Mesenteric fat pad (tissue), 1 donor: ENCODE measurements around the gene GMEB2. TPM values are rescaled to one million over a fixed set of nuclear protein-coding genes. Genes with fewer than 3 reads are reported as not detected.

ENCODE experiments used
- DNase-seq: peaks from one replicate; pipeline ENCODE4 v3.0.0-alpha.2; 2020; ENCODE audit warnings: low spot score
- total RNA-seq: library from RNA; stranded (reverse); fragmentation: NEBNext Ultra II Directional; extraction: Animal tissue kit (Norgen Biotek cat#: 25700); gene quantifications from one replicate; pipeline ENCODE4 v1.2.1, GENCODE V29; 2021
- donor health status: DM: yes; HTN: yes; CAD: no.

The GMEB2 gene
- total RNA-seq, 1 donor from 2014 or later, result 10.0 TPM

DNA sequence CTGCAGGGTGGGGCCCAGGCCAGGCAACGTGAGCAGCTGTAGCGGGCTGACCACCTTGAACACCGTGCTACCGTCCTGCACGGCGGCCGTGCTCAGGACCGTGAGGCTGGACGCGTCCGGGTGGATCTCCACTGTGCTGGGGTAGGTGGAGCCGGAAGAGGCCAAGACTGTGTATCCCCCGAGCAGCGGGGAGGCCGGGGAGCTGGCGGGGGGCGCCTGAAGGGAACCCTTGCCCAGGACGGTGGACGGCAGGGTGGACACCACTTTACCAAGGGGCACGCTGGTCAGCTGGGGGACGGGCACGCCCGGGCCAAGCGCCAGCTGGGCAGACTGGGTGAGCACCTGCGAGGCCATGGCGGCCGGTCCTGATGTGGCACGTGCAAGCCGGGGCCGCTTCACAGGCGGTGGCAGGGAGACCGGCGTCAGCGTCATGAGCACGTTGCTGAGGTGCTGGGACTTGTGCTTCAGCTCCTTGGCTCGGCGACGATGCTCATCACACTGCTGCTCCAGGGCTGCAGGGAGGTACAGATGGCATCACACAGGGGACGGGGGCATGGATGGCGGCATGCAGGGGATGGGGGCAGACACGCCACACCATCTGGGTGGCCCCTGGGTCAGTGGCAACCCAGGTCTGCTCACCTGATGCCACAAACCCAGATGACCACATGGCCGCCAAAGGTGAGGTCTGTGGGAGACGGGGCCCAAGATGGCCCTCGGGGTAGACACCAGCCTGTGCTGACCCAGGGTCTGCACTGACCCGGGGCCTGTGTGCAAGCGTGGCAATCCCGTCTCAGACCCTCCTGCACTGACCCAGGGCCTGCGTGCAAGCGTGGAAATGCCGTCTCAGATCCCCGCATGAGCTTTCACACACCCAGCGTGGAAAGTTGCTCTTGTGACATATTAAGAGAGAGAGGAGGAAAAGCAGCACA, 36.4 kb downstream of the GMEB2 start:
- no peak for DNase-seq

DNA sequence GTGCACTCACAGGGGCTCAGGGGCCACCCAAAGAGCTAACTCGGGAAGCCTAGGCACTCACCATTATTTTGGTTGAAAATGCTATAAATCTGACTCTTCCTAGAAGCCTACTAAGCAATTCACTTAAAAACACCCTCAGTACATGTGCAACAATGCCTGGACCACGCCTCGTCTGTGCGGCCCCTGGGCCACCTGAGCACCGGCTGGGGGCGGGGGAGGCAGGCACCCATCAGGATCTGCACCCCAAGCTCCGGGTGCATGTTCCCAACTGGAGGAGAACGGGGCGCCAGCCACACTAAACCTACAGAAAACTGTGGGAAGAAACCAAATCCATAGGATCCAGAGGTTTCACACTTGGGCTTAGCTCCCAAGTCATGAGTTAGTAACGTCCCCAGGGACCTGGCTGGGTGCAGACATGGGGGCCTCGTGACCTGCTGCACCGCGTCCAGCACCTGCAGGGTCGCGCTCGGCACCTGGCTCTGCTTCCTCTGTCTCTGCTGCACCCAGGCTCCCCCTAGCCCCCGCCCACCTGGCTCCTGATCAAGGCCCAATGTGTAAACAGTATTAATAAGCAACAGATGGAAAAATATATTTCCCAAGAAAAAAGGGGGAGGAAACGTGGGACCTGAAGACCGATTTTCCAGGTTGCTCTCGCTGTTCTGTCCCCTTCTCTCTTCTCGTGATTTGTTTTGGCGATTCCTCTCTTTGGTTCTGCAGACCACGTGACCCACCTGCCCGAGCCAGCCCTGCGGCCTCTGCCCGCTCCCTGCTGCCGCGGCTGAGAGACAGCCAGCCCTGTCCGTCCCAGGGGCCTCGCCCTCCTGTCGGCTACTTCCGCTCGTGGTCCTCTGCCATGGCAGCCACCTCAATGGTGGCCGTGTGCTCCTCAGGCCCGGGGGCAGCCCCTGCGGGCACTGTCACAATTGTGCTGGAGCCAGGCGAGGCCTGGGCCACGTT, 37.4 kb downstream of the GMEB2 start:
- no peak for DNase-seq

DNA sequence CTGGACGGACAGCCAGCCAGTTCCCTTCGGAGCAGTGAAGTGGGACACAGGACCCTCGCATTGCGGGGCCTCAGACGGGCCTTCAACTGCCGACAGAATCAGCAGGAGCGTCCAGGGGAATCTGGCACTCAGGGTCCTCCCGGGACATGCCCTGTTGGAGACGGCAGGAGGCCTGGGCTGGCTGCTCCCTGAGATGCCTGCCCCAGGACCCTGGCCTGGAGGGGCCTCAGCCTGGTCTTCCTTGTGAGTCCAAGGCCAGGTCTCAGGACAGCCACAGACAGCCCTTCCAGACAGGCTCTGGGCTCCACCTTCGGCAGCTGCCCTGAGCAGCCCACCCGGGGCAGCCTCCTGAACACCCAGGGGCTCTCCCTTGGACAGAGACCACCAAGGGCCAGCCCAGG, 38.3 kb downstream of the GMEB2 start:
- DNase-seq, result no peak

DNA sequence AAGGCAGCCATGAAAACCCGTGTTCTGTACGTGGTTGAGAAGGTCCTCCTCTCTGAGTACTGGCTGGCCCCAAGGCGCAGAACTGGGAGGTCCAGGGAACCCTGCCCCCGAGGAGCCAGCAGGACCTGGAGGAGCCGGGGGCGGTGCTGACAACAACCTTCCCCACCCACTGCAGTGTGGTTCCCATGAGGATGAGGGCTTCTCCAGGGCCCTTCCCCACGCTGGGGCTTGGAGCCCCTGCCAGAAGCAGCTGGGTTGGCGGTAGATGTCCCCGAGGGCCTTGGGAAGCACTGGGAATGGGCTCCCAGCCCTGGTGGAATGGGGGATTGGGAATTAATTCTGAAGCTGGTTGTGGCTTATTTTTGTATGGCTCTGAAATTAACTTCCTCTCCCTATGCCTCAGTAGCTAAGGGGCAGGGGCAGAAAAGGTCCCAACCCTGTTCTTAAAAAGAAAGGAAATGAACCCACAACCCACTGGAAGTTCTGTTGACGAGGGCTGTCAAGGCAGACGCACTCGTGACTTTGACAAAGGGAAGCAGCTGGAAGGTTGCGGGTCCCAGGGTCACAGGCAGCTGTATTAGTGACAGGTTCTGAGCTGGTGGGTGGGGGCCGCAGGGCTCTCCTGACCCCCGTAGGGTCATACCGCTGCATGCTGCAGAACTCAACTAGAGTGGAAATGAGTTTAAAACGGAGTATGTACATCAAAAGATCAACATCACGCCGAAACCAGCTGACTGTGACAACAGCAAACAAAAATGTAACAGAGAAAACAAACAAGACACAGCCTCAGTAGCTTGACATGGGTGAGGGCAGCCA, 38.9 kb downstream of the GMEB2 start:
- DNase-seq, result no peak

DNA sequence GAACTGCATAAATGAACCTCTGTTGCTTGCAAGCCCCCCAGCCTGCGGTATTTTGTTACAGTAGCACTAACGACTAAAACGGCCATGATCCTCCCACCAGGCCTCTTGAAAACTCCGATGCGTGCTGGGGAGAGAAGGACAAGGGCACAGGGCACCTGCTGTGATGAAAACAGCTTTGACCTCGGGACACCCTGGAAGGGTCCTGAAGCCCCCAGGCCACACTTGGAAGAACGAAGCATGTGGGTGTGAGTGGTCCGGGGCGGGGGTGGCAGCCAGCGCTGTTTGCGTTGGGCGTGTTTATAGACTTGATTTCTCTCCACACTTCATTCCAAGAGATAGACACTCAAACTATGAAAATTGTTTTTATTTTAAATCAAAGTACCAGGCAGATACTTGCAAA, 39.6 kb downstream of the GMEB2 start:
- DNase-seq, result no peak

DNA sequence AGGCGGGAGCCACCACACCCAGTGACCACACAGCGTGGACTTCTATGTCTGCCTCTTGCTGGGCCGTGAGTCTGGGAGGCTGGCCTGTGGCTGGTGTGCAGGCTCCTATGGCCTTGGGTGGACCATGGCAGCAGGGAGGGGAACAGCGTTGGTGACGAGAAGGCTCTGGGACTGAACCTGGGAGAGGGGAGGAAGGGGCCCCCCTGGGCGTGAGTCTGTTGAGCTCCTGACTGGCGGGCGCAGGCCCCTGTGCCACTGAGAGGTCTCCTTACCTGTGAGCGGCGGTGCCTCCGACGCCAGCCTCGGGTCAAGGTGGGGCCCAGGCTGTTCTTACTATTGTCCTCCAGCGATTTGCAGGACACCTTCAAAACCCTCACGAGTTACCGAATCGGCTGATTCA, 40.1 kb downstream of the GMEB2 start:
- no peak for DNase-seq

DNA sequence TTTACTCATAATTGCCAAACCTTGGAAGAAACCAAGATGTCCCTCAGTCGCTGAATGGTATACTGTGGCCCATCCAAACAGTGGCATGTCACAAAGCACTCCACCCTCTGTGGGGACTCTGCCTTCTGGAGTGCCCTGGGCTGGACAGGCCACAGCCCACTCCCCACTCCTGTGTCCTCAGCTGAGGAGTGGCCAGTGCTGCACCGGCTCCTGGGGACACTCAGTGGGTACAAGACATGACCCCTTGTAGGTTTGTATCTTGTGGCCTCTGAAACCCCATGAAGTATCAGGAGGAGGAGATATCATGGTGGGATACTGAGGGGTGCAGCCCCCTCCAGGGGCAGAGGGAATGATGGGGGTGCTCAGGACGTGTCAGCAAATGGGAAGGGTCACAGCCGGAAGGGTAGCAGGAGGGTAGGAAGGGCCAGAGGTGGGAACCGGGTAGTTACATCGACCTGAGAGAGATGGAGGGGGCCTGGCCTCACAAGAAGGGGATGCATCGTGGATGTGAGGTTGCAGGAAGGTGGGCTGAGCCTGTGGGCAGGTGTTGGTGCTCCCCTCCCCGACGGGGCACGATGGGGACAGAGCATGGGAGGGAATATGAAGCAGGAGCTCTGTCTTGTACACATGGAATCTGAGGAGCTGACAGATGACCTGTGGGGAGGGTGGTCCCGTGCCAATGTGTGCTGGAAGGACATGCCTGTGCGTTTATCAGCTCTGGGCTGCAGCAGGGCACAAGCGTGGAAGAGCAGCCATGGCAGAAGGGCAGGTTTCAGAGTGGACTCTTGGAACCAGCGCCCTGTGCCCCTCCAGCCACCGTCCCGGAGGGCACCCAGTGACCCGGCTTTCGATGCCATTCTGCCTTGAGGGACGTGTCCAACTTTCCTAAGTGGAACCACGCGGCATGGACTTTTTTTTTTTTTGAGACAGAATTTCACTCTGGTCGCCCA, 41.0 kb downstream of the GMEB2 start:
- DNase-seq, result no peak

DNA sequence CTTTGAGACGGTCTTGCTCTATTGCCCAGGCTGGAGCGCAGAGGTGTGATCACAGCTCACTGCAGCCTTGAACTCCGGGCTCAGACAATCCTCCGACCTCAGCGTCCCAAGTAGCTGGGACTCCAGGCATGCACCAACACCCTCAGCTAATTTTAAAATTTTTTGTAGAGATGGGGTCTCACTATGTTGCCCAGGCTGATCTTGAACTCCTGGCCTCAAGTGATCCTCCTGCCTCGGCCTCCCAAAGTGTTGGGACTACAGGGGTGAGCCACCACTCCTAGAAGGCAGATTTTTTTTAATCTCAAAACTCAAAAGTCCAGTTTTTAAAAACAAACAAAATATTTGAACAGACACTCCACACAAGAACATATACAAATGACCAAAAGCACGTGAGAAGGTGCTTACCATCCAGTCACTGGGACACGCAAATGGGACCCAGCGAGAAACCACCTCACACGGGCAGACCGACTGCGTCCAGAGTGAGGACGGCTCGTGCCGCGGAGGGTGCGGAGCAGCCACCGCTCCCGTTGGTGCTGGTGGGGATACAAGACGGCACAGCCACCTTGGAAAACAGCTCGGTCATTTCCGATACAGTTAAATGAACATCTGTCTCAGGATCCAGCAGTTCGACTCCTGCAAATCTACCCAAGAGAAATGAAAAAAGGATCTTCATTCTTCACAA, 44.4 kb downstream of the GMEB2 start:
- DNase-seq, result no peak

DNA sequence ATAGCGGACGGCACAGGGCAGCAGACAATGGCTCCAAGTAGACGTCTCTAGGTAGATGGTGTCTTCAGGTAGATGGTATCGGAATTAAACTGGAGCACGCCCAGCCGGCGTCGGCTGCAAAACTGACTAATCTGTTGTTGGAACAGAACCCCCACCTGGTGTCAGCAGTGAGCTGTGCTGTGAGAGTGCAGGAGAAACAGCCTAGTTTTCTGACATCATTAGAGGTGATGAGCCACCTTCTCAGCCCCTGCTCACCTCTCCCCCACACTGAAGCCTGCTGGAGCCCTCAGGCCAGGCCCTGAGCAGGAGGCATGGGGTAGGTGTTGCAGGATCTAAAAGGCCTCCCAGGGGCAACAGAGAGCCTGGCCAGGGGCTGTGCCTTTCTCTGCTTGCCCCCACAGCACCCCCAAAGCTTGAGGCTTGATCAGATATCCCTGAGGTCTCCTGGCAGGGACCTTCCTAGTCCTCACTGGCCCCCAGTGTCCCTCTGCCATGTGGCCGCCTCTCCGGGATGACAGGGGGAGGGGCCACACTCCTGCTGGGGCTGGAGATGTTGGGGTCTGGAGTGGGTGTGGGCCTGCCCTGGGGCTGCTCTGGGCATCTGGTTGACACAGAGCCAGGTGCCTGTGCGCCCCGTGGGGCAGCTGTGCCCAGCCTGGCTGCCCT, 46.0 kb downstream of the GMEB2 start:
- DNase-seq, result no peak

DNA sequence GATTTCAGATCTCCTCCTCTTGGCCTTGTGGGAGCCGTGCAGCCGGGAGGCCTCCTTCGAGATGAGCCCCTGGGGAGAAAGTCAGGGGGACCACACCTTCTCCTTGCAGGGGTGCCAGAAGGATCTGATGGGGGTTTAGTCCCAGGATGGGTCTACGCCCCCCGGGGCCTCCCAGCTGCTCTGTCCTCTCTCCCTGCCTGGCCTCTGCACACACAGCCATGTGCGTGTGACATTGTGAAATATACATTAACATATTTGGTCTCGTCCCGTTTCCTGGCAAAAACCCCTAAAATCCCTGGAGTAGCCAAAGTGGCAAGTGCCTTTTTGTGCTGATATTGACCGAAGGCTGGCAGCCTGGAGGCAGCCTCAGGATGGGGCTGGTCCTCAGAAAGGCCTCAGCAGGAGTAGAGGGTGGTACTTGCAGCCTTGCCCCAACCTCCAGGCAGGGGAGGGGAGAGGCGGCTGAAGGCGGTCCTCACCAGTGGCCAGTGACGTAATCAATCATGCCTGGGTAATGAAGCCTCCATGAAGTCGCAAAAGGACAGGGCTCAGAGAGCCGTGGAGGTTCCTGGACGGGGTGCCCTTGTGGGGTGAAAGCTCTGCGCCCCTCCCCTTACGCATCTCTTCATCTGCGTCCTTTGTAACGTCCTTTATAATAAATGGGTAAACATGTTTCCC, 47.7 kb downstream of the GMEB2 start:
- no peak for DNase-seq

DNA sequence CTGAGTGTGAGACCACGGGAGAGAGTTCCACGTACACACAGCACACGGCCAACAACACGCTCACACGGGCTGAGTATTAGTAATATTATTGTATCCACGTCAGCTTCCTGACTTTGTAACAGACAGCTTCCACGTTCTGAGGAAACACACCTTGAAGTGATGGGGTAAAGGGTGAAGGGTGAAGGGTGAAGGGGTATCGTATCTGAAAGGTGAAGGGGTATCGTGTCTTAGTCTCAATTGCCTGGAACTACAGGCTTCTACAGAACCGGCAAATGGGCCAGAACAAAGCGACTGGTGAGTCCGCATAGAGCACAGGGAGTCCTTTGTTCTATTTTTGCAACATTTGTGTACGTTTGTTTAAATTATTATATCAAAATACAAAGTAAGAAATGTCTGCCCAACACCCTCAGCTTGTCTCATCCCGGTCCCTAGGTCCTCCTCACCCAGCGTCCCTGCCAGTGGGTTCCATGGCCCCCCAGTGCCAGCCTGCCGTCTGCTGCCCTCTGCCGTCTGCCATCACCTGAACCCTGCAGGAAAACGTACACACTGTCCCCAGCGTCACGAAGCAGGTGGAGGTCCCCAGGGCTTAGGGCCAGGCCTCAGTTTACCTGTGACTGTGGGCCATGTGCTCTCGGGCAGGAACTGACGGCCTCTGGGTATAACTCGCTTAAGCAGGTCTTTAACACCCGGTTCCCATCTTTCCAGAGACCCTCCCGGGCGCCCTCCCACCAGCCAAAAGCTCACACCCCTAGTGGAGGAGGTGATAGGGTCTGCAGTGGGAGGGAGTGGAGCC, 48.5 kb downstream of the GMEB2 start:
- DNase-seq, result no peak

DNA sequence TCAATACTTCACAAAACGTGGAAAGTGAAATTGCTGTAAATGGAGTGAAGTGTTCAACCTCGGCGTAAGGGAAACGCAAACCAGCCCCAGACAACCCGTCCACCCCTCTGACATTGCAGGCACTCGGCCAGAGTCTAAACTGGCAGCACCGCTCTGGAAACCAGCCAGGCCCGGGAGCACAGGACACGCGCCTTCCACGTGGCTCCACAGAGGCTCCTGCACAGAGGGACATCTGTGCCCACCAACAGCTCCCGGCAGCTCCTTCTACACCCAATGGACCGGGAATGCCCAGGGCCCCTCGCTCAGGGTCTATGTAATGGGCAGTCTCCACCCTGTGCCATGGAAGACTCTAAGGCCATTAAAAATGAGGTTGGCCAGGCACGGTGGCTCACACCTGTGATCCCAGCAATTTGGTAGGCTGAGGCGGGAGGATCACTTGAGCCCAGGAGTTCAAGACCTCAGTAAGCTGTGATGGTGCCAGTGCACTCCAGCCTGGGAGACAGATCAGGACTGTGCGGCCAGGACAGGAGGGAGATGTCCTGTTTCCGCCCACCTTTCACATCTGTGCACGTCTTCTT, 49.5 kb downstream of the GMEB2 start:
- no peak for DNase-seq

DNA sequence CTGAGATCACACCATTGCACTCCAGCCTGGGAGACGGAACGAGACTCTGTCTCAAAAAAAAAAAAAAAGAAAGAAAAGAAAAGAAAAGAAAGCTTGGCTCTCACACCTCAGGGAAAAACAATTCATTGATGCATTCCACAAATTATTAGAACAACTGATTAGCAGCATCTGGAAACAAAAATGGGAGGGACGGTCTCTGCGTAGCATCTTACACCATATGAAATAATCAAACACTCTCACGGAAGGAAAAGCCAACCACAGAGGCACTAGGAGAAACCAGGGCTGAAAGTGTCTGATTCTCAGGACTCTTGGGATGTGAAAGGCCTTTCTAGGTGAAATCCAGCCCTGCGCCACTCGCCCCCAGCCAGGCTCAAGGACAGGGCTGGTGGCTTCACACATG, 50.6 kb downstream of the GMEB2 start:
- DNase-seq, result no peak

DNA sequence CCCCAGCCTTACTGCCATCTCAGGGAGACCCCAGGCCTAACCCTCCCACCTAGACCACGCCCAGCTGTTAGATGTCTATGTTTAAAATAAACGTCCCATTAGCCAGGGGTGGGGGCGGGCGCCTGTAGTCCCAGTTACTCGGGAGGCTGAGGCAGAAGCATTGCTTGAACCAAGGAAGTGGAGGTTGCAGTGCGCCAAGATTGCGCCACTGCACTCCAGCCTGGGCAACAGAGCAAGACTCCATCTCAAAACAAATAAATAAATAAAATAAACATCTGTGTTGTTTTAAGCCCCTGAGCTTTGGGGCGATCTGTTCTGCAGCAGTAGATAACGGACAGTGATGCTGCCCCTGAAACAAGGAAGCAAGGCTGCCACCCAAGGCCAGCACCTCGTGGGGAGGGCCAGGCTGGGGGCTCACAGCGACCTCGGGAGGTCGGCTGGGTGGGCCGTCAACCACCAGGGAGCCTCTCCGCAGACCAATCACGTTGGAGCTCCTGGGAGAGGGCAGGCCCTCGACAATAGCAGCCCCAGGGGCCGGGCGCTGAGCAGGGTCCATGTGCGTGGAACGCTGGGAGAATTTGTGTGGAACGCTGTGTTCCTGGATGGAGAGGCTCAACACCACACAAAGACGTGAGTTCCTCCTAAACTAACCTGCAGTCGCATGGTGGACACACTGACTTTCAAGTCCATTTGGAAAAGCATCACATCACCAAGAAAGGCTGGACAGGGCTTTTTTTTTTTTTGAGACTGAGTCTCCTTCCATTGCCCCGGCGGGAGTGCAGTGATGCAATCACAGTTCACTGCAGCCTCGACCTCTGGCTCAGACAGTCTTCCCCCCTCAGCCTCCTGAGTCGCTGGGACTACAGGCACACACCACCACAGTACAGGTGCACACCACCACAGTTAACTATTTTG, 51.8 kb downstream of the GMEB2 start:
- DNase-seq, result no peak

DNA sequence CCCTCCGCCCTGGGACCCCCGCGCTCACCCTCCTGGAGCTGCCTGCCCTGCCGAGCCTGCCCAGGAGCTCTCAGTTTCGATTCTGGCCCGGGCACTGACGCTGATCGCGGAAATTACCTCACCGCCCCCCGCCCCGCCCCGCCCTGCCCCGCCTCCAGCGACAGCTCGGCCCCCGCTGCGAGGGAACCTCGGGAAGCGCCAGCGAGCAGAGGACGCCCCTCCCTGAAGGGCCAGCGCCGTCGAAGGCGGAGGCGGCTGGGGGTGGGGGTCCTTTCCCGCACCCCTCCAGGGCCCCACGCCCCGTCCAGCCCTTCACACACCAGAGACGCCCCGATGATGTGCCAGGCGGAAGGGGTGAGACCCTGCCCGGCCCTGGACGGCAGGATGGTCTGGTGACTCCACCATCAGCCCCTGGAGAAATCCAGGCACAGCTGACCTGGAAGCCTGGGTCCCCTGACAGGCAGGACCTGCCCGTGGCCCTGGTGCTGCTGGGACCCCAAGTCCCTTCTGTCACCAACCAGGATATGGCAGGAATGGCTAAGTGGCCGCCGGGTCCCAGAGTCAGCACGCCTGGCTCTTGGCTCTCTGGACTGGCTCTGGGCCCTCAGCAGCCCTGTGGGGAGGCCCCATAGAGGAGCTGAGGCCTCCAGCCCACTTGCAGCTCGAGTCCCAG, 52.6 kb downstream of the GMEB2 start, which contains the start of gene HELZ2:
TSS of gene HELZ2 (minus strand) at position 84 of the 673 bp plus-strand sequence. CDS start 1,854 bp downstream, outside the sequence.
- DNase-seq, result peak; percentile 95
